Inflammatory macrophage (primary cell): ENCODE results near the gene KCNQ5.
"Not testable (repeated sequence)": the region's sequence is repeated elsewhere in the genome, so short reads cannot be mapped to it uniquely, and the experiment has no call there.

Experiments
- DNase-seq, 2 donors: peaks; one replicate each; pipeline ENCODE4 v3.0.0-alpha.2; 2020 to 2022
- total RNA-seq, 18 experiments: gene quantifications; one replicate each; lab custom pipeline; 2026; ENCODE audit warnings: mixed read lengths in 6 of 18, inconsistent platforms in 2 of 18; lab: John Stamatoyannopoulos, UW

The KCNQ5 gene
- 0.16 to 4.2 (median 0.65) reads per million in 18 experiments for total RNA-seq

GRCh38 chr6:72621291-72622093 is at the start of gene KCNQ5:
Gene KCNQ5 (plus strand): TSS chr6:72622064.
- no peak for DNase-seq

- peak in 1 of 2 donors; percentile 21 for DNase-seq
Measured at GRCh38 chr6:72579865-72580264, 42.0 kb upstream of the KCNQ5 start.

- peak; percentile 77 to 89 for DNase-seq
Measured at GRCh38 chr6:72580281-72580940, 41.5 kb upstream of the KCNQ5 start.

- not testable (repeated sequence) for DNase-seq
Measured at GRCh38 chr6:72580950-72581349, 40.9 kb upstream of the KCNQ5 start.

- DNase-seq = no peak
Measured at GRCh38 chr6:72588155-72588554, 33.7 kb upstream of the KCNQ5 start.

- no peak for DNase-seq
Measured at GRCh38 chr6:72589096-72589495, 32.8 kb upstream of the KCNQ5 start.

- no peak for DNase-seq
Measured at GRCh38 chr6:72595812-72596211, 26.1 kb upstream of the KCNQ5 start.

GRCh38 chr6:72616406-72617015 is 5.4 kb upstream of the KCNQ5 start:
- peak; percentile 42 to 59 for DNase-seq

GRCh38 chr6:72617721-72618120 is 4.1 kb upstream of the KCNQ5 start:
- DNase-seq = no peak

- peak; percentile 44 to 58 for DNase-seq
Measured at GRCh38 chr6:72619883-72620696, 1.8 kb upstream of the KCNQ5 start.

GRCh38 chr6:72620871-72621290 is 983 bp upstream of the KCNQ5 start:
- DNase-seq = no peak

- peak; percentile 31 to 55 for DNase-seq
Measured at GRCh38 chr6:72622094-72622940, 453 bp downstream of the KCNQ5 start.

GRCh38 chr6:72623808-72624207 is 1.9 kb downstream of the KCNQ5 start:
- no peak for DNase-seq

GRCh38 chr6:72624557-72625160 is 2.8 kb downstream of the KCNQ5 start:
- DNase-seq = peak; percentile 6 to 22

GRCh38 chr6:72626126-72626525 is 4.3 kb downstream of the KCNQ5 start:
- no peak for DNase-seq

GRCh38 chr6:72627539-72627938 is 5.7 kb downstream of the KCNQ5 start:
- DNase-seq = no peak

- DNase-seq = no peak
Measured at GRCh38 chr6:72631480-72631879, 9.6 kb downstream of the KCNQ5 start.

- no peak for DNase-seq
Measured at GRCh38 chr6:72635636-72636035, 13.8 kb downstream of the KCNQ5 start.

GRCh38 chr6:72636215-72636614 is 14.4 kb downstream of the KCNQ5 start:
- DNase-seq = no peak

- DNase-seq = no peak
Measured at GRCh38 chr6:72636786-72637185, 14.9 kb downstream of the KCNQ5 start.

GRCh38 chr6:72639920-72640614 is 18.2 kb downstream of the KCNQ5 start:
- DNase-seq = no peak
